Activated CD8-positive, alpha-beta memory T cell treated with anti-CD3 and anti-CD28 coated beads for 4 hours (primary cell): Measurements from ENCODE around the gene ANKRD40.

Experiments used
- DNase-seq, 2 donors: peaks; one replicate each; pipeline ENCODE4 v3.0.0-alpha.2; 2020; ENCODE audit warnings: low read depth in 2 of 2

ANKRD40 gene

GRCh38 chr17:50647187-50647586, 60.5 kb downstream of the ANKRD40 start:
- no peak for DNase-seq

GRCh38 chr17:50645748-50646682, 61.7 kb downstream of the ANKRD40 start:
- no peak for DNase-seq
